Stimulated activated CD4-positive, alpha-beta T cell treated with anti-CD3 and anti-CD28 coated beads, Interleukin-2, amount 100 ng/mL, for 4 hours (primary cell): Measurements from ENCODE around the gene MYH8.

ENCODE experiments used
- DNase-seq: peaks from one replicate; pipeline ENCODE4 v3.0.0-alpha.2; 2020; ENCODE audit warnings: low read depth

MYH8 gene

DNA sequence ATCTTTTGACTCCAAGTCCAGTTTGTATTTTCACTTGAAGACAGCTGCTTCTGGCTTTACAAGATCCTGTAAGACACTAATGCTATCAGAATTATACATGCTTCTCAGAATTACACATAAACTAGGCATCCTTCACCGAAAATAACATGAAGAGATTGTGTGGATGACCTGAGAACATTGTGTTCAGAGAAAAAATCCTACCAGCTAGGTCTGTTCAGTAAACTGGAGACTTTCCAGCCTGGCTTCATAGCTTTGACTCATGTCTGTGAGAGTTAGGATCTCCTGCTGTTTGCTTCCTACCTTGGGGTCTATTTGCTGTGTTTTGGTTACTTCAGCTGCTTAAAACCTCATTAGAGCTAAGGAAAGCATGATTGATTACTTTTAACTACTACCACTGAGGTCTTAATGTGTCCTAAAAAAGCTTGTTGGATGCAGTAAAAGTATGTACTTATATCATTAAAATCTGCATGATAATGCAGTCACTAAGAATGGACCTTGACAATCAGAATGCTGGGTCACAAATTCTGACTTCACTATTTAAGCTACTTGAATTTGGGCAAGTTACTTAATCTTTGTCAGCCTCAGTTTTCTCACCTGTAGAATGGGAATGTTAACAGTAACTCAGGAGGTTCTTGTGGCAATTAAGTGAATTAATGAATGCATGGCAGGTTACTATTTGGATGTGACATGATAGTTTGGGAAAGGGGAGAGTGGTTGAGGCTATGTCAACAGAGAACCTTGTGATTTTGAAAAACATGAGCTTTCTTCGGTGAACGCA, 40.9 kb downstream of the MYH8 start:
- DNase-seq, result no peak

GRCh38 chr17:10372906-10373305, 48.8 kb downstream of the MYH8 start, which contains the start of gene MYH13:
TSS of gene MYH13 (minus strand) at chr17:10373006. CDS start at chr17:10364530, 8,476 bp downstream.
- no peak for DNase-seq

GRCh38 chr17:10370016-10370608, 51.6 kb downstream of the MYH8 start:
- DNase-seq, result no peak

- no peak for DNase-seq
These were observed 52.5 kb downstream of the MYH8 start for GRCh38 chr17:10369239-10369638.

DNA sequence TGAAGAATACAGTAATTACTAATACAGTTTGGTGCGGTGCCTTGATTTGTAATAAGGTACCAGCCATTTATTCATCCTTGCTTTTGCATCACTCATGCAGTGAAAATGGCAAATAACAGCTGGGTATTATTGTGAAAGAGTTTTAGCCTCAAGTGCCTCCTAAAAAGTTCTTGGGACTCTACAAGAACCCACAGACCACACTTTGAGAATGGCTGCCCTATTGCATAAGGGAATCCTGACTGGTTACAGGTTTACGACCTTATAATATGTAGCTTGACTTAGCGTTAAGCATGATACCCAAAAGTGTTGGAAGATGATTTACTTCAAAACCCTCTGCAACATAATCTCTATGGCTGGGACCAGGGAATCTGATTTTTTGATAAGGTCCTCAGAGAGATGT, 53.2 kb downstream of the MYH8 start:
- DNase-seq, result no peak

GRCh38 chr17:10360578-10360977, 61.2 kb downstream of the MYH8 start:
- no peak for DNase-seq

DNA sequence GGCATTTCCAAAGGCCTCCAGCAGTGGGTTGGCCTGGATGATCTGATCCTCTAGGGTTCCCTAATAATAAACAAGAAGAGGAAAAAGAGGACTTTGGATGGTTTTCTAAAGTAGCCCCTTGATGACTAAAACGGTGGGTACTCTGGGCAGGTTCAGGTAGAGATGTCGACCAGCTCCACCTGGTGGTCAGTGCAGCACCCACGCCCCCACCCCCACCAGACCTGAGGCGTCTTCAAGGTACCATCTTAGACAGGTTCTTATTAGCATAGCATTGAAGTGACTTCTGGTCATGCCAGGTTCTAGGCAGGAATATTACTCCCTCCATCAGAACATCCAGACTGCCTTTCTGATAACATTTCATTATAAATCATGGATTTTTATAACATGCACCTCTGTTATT, 64.0 kb downstream of the MYH8 start:
- DNase-seq, result no peak

- no peak for DNase-seq
These were observed 67.1 kb downstream of the MYH8 start for GRCh38 chr17:10354651-10355050.

DNA sequence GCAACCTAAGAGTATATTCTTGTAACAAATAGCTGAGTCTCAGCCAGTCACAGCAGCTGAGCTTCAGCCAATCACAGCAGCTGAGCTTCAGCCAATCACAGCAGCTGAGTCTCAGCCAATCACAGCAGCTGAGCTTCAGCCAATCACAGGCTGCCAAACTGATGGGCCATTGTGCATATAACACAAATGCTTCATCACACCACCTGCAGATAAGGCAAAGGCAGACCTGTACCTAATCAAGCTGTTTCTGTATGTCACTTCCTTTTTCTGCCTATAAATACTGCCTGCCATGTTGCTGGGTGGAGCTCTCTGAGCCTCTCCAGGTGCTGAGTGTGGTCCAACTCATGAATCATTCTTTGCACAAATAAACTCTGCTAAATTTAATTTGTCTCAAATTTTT, 68.9 kb downstream of the MYH8 start:
- no peak for DNase-seq

DNA sequence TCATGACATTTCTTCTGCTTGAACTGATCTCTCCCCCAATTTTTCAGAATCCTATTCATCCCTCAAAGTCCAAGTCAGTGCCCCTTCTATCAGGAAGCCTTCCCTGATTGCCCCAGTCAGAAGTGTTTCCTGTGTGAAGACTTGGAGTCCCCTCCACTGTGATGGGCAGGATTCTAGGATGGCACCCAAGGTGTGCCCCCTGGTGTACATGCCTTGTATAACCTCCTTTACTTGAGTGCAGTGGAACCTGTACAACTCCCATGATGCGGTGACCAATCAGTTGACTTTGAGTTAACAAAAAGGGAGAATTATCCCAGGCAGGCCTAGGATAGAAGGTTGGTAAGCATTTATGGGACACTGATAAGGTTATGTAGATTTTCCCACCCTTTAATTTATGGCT, 72.3 kb downstream of the MYH8 start:
- DNase-seq, result no peak

DNA sequence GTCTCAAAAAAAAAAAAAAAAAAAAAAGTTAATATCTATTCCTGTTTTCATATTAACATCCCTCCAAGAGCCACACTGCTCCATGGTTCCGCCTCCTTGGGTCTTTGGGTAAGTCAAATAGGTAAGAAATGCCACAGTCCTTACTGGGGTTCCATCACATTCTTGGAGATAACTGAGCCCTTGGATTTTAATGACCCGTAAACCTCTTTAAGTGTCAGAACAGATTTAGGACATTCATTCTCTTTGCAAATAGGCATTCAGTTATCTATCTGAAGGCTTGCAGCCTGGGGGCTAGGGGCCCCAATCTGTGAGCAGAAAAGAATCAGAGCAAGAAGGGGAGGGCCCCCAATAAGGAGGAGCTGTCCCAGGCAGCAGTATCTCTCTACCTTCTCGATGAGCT, 76.9 kb downstream of the MYH8 start:
- no peak for DNase-seq
